Right lobe of liver (tissue), 4 donors: ENCODE data around the gene FRY.
"Not testable (repeated sequence)": the region's sequence is repeated elsewhere in the genome, so short reads cannot be mapped to it uniquely, and the experiment has no call there.

Experiments used
- POLR2A ChIP-seq: fragments of 450-650 bp; IDR thresholded peaks from one replicate; pipeline ENCODE4 v1.6.1; 2017; ENCODE audit warnings: antibody characterized with exemption, mild to moderate bottlenecking
- TF ChIP-seq, protein P1 (sequence below), 4 donors: fragments of 200-600 bp in 3 of 4; fragments of 450-650 bp in 1 of 4; IDR thresholded peaks; one replicate each; pipeline versions ENCODE4 v1.5.1 to v1.8.0; 2016 to 2022; ENCODE audit warnings: antibody characterized with exemption in 4 of 4, mild to moderate bottlenecking in 2 of 4
- donor health status: DM: no; HTN: no; CAD: no.
- donor health status: DM: no; HTN: no; CAD: no.
- donor health status: DM: no; HTN: yes; CAD: no.

DNA sequence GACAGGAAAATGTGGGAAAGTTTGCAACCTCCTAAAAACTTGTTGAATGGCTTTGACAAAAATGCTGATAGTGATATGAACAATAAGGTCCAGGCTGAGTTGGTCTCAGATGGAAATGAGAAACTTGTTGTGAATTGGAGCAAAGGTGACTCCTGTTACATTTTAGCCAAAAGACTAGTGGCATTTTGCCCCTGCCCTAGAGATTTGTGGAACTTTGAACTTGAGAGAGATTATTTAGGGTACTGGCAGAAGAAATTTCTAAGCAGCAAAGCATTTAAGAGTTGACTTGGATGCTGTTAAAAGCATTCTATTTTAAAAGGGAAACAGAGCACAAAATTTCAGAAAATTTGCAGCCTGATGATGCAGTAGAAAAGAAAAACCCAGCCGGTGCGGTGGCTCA lies 47.9 kb upstream of the FRY start:
- TF ChIP-seq, protein P1, sequence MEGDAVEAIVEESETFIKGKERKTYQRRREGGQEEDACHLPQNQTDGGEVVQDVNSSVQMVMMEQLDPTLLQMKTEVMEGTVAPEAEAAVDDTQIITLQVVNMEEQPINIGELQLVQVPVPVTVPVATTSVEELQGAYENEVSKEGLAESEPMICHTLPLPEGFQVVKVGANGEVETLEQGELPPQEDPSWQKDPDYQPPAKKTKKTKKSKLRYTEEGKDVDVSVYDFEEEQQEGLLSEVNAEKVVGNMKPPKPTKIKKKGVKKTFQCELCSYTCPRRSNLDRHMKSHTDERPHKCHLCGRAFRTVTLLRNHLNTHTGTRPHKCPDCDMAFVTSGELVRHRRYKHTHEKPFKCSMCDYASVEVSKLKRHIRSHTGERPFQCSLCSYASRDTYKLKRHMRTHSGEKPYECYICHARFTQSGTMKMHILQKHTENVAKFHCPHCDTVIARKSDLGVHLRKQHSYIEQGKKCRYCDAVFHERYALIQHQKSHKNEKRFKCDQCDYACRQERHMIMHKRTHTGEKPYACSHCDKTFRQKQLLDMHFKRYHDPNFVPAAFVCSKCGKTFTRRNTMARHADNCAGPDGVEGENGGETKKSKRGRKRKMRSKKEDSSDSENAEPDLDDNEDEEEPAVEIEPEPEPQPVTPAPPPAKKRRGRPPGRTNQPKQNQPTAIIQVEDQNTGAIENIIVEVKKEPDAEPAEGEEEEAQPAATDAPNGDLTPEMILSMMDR (IDR thresholded peaks at IDR 0.05), result not testable (repeated sequence)
- not testable (repeated sequence) for TF ChIP-seq POLR2A
